Measurements from ENCODE around the gene ANXA11. TPM values are rescaled to one million over a fixed set of nuclear protein-coding genes. Genes with fewer than 3 reads are reported as not detected.
A peak's percentile ranks its signal among the peaks of the same experiment; 100 is the strongest.

ANXA11 gene
- total and polyA plus RNA-seq, 2 of the 4 experiments (the other 2 are of a cell fraction), result 39.4 to 109 TPM

DNA sequence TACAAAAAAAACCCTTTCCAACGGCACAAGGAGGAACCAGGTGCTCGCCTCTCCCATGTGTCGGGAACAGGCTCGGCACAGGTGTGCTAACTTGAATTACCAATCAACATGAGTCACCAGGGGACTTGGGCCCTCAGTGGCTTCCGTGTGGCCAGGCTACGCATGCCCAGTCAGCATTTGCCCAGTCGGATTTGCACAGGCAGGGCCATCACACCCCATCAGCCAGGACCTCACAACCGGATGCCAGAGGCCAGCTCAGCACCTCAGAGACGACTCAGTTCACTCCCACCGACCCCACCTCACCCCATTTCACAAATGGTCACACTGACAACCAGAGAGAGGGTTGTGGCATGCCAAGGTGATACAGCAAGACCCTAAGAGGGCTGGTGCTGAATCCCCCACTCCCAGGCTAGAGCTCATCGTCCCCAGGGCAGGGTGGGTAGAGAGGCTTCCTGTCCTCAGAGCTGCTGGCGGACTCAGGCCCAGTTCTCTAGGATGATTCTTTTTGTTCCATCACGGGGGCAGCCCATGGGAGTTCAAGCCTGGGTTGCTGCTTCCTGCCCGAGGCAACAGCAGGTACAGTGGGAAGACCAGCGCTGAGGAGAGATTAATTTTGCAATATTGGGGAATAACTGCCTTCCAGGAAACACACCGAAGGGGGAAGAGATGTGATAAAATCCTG, 13.6 kb downstream of the ANXA11 start:
- H3K27me3 ChIP-seq (ENCODE audit: control insufficient read depth, insufficient read depth, low read length), result no peaks in the 10 kb centered on the region
- peaks cover 85% of the 10 kb centered on the region for H4K20me1 ChIP-seq (ENCODE audit: insufficient read depth, low read length)
- H4K91ac ChIP-seq (ENCODE audit: insufficient read depth, low read depth, low read length), result no peak overlapping the region
- WGBS, 2 experiments (ENCODE audit: extremely low coverage in 2 of 2, insufficient read length in 1 of 2), result 100% methylated on average over 7 of the region's 16 CpGs; no CpG with 5 or more reads in 1 of the 2 experiments
- peak overlapping the region; percentile 74 for H2AK9ac ChIP-seq (replicated peaks; ENCODE audit: low read depth, low read length, poor library complexity)
- H3K9me1 ChIP-seq (ENCODE audit: insufficient read depth, low read length), result peaks cover 45% of the 10 kb centered on the region
- no peak overlapping the region for H4K5ac ChIP-seq (ENCODE audit: low read depth, low read length)
- peaks cover 9% of the 10 kb centered on the region; the same call in 1 of the 2 replicates for H3K36me3 ChIP-seq (ENCODE audit: control insufficient read depth, insufficient read depth, low read length)
- intact Hi-C loops (cut with micrococcal nuclease), result no loop called here
- DNase-seq (no peak), ATAC-seq (ENCODE audit: low read depth) (no peak)
- in situ Hi-C loops (cut with MboI; ENCODE audit: low sequenced_read_pairs), result no loop called here
- H2BK15ac ChIP-seq (ENCODE audit: low read depth, low read length), result no peak overlapping the region
- H2BK120ac ChIP-seq (ENCODE audit: low read depth, low read length), result no peak overlapping the region
- CTCF ChIA-PET, result no interaction called here
- H2AK5ac ChIP-seq (ENCODE audit: low read depth, low read length), result no peak overlapping the region
- no peak overlapping the region for H3K14ac ChIP-seq (replicated peaks; ENCODE audit: low read depth, low read length)
- no peak overlapping the region for H3K18ac ChIP-seq (ENCODE audit: low read depth, low read length)
- H3K9me3 ChIP-seq (ENCODE audit: control insufficient read depth, insufficient read depth, low read length), result peaks cover 2% of the 10 kb centered on the region; the same call in 1 of the 2 replicates
- peaks cover 29 to 74% of the 10 kb centered on the region in 2 experiments for H3K79me1 ChIP-seq (ENCODE audit: low read depth in 1 of 2, low read length in 2 of 2)
- H2AFZ ChIP-seq (replicated peaks; ENCODE audit: low read length, poor library complexity), result peak overlapping the region; percentile 8
- no peak overlapping the region for H3K27ac ChIP-seq (ENCODE audit: insufficient read depth, low read length)
- no peak overlapping the region for H3K56ac ChIP-seq (ENCODE audit: extremely low read depth, insufficient read depth, low read length)
- H3K4me1 ChIP-seq (ENCODE audit: control insufficient read depth, insufficient read depth, low read length), result peaks cover 27% of the 10 kb centered on the region
- no peak overlapping the region for H2BK20ac ChIP-seq (ENCODE audit: low read depth, low read length)
- H4K8ac ChIP-seq (ENCODE audit: low read depth in 2 of 2, low read length in 2 of 2), result no peak overlapping the region
- no peak overlapping the region; the same call in 1 of the 2 replicates for H3K23ac ChIP-seq (ENCODE audit: low read depth, low read length)
- dilution Hi-C loops (cut with HindIII; ENCODE audit: low sequenced_read_pairs, unreplicated experiment), result no loop called here
- no peak overlapping the region for H3K4ac ChIP-seq (ENCODE audit: low read depth, low read length)
- BruUV-seq (replicated peaks), result no TSS peak
- TF ChIP-seq SMC3 (IDR thresholded peaks at IDR 0.05; ENCODE audit: low read depth, low read length), result no peak
- no peak for TF ChIP-seq CEBPB (IDR thresholded peaks at IDR 0.05; ENCODE audit: low read depth, low read length)
- no peak for TF ChIP-seq MXI1 (IDR thresholded peaks at IDR 0.05; ENCODE audit: borderline replicate concordance, low read depth, low read length)
- TF ChIP-seq BHLHE40 (IDR thresholded peaks at IDR 0.05; ENCODE audit: low read depth, low read length), result no peak
- TF ChIP-seq RFX5 (IDR thresholded peaks at IDR 0.05; ENCODE audit: low read depth, low read length), result no peak
- TF ChIP-seq, protein P1, sequence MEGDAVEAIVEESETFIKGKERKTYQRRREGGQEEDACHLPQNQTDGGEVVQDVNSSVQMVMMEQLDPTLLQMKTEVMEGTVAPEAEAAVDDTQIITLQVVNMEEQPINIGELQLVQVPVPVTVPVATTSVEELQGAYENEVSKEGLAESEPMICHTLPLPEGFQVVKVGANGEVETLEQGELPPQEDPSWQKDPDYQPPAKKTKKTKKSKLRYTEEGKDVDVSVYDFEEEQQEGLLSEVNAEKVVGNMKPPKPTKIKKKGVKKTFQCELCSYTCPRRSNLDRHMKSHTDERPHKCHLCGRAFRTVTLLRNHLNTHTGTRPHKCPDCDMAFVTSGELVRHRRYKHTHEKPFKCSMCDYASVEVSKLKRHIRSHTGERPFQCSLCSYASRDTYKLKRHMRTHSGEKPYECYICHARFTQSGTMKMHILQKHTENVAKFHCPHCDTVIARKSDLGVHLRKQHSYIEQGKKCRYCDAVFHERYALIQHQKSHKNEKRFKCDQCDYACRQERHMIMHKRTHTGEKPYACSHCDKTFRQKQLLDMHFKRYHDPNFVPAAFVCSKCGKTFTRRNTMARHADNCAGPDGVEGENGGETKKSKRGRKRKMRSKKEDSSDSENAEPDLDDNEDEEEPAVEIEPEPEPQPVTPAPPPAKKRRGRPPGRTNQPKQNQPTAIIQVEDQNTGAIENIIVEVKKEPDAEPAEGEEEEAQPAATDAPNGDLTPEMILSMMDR (conservative IDR thresholded peaks at IDR 0.05; ENCODE audit: low read depth, low read length), result no peak
- TF ChIP-seq NFE2L2 (IDR thresholded peaks at IDR 0.05; ENCODE audit: low read depth, low read length), result no peak
- no peak for TF ChIP-seq RCOR1 (IDR thresholded peaks at IDR 0.05; ENCODE audit: insufficient replicate concordance, low read length)
- no peak for TF ChIP-seq MAZ (IDR thresholded peaks at IDR 0.05; ENCODE audit: borderline replicate concordance, low read depth, low read length)
- no peak for TF ChIP-seq FOS (IDR thresholded peaks at IDR 0.05; ENCODE audit: low read depth, low read length)
- TF ChIP-seq MAFK (IDR thresholded peaks at IDR 0.05; ENCODE audit: low read depth, low read length), result no peak
- no peak for TF ChIP-seq CHD1 (IDR thresholded peaks at IDR 0.05; ENCODE audit: low read depth, low read length)
- TF ChIP-seq, protein P2, sequence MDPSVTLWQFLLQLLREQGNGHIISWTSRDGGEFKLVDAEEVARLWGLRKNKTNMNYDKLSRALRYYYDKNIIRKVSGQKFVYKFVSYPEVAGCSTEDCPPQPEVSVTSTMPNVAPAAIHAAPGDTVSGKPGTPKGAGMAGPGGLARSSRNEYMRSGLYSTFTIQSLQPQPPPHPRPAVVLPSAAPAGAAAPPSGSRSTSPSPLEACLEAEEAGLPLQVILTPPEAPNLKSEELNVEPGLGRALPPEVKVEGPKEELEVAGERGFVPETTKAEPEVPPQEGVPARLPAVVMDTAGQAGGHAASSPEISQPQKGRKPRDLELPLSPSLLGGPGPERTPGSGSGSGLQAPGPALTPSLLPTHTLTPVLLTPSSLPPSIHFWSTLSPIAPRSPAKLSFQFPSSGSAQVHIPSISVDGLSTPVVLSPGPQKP (IDR thresholded peaks at IDR 0.05; ENCODE audit: borderline replicate concordance, low read depth, low read length), result no peak
- TF ChIP-seq, protein P3, sequence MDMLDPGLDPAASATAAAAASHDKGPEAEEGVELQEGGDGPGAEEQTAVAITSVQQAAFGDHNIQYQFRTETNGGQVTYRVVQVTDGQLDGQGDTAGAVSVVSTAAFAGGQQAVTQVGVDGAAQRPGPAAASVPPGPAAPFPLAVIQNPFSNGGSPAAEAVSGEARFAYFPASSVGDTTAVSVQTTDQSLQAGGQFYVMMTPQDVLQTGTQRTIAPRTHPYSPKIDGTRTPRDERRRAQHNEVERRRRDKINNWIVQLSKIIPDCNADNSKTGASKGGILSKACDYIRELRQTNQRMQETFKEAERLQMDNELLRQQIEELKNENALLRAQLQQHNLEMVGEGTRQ (IDR thresholded peaks at IDR 0.05; ENCODE audit: low read depth, low read length), result no peak
- no peak for TF ChIP-seq POLR2A (IDR thresholded peaks at IDR 0.05; ENCODE audit: low read depth, low read length)
- no peak for TF ChIP-seq RAD21 (IDR thresholded peaks at IDR 0.05; ENCODE audit: low read length)
- H3K4me2 ChIP-seq (ENCODE audit: low read depth, low read length), result no peak overlapping the region
- no peak overlapping the region for H2BK5ac ChIP-seq (ENCODE audit: low read depth, low read length, poor library complexity, severe bottlenecking)
- POLR2A ChIA-PET (ENCODE audit: unreplicated experiment), result no interaction called here
- H3K4me3 ChIP-seq (ENCODE audit: insufficient read depth, low read depth, low read length), result no peak overlapping the region
- no peak overlapping the region for H3K9ac ChIP-seq (ENCODE audit: low read depth, low read length)
